ENCODE results near the gene RRAGC.

DNA sequence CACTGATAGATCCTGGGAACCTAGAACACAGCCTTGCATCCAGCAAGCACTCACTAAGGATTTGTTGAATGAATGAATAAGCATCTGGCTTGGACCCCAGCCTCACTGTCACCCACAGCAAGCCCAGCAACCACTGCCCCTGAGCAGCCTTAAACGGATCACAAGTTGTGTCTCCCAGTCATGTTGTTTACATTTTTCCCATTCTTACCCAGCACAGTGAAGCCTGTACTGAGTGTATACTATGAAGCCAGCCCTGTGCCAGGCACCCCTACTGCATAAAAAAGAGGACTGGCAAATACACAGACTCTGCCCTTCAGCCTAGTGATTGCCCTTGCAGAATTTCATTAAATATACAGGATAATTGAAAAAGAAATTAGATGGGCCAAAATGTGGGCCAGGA, 30.2 kb downstream of the RRAGC start:
- TF ChIP-seq, protein P1, sequence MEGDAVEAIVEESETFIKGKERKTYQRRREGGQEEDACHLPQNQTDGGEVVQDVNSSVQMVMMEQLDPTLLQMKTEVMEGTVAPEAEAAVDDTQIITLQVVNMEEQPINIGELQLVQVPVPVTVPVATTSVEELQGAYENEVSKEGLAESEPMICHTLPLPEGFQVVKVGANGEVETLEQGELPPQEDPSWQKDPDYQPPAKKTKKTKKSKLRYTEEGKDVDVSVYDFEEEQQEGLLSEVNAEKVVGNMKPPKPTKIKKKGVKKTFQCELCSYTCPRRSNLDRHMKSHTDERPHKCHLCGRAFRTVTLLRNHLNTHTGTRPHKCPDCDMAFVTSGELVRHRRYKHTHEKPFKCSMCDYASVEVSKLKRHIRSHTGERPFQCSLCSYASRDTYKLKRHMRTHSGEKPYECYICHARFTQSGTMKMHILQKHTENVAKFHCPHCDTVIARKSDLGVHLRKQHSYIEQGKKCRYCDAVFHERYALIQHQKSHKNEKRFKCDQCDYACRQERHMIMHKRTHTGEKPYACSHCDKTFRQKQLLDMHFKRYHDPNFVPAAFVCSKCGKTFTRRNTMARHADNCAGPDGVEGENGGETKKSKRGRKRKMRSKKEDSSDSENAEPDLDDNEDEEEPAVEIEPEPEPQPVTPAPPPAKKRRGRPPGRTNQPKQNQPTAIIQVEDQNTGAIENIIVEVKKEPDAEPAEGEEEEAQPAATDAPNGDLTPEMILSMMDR (IDR thresholded peaks at IDR 0.05; ENCODE audit: insufficient read depth, low read length), result no peak
- TF ChIP-seq POLR2AphosphoS5 (IDR thresholded peaks at IDR 0.05; ENCODE audit: low read depth) (no peak), GABPA (IDR thresholded peaks at IDR 0.05; ENCODE audit: low read depth) (no peak), SPI1 (IDR thresholded peaks at IDR 0.05; ENCODE audit: borderline replicate concordance, low read depth) (no peak)
